T-helper 1 cell treated with Interleukin-12 subunit alpha and Interleukin-12 subunit beta and Interleukin-4 antibody, amounts not matched to agents 30 ng/mL and 1 ng/mL, for 36 hours (primary cell): ENCODE measurements around the gene KCND3. TPM values are rescaled to one million over a fixed set of nuclear protein-coding genes. Genes with fewer than 3 reads are reported as not detected.
"Not testable (repeated sequence)": the region's sequence is repeated elsewhere in the genome, so short reads cannot be mapped to it uniquely, and the experiment has no call there.

Source experiments
- intact Hi-C: fragments of 100-400 bp; cut with micrococcal nuclease; formaldehyde crosslinking; loops from one replicate; pipeline ENCODE4 v1.15.1; 2024
- total RNA-seq: library from RNA; stranded (reverse); gene quantifications from 2 replicates; pipeline ENCODE4 v1.2.3, GENCODE V29; 2022

The KCND3 gene
- total RNA-seq, 1 donor from 2014 or later: not detected

GRCh38 chr1:111814642-111815041 is 174.8 kb downstream of the KCND3 start:
- intact Hi-C loops: no loop called here

GRCh38 chr1:111814305-111814628 is 175.2 kb downstream of the KCND3 start:
- intact Hi-C loops: no loop called here

GRCh38 chr1:111813440-111814304 is 175.8 kb downstream of the KCND3 start:
- intact Hi-C loops: no loop called here

- intact Hi-C loops: no loop called here
Observed at GRCh38 chr1:111812306-111812705, 177.2 kb downstream of the KCND3 start.

GRCh38 chr1:111811891-111812290 is 177.6 kb downstream of the KCND3 start:
- intact Hi-C loops: no loop called here

GRCh38 chr1:111805251-111805650 is 184.2 kb downstream of the KCND3 start:
- intact Hi-C loops: no loop called here

- intact Hi-C loops: no loop called here
Observed at GRCh38 chr1:111804776-111805175, 184.7 kb downstream of the KCND3 start.

- intact Hi-C loops: no loop called here
Observed at GRCh38 chr1:111803951-111804350, 185.5 kb downstream of the KCND3 start.

- intact Hi-C loops: no loop called here
Observed at GRCh38 chr1:111802984-111803383, 186.5 kb downstream of the KCND3 start.

- intact Hi-C loops: no loop called here
Observed at GRCh38 chr1:111802110-111802509, 187.4 kb downstream of the KCND3 start.

GRCh38 chr1:111801071-111801850 is 188.2 kb downstream of the KCND3 start:
- intact Hi-C loops: no loop called here

GRCh38 chr1:111799722-111800121 is 189.7 kb downstream of the KCND3 start:
- intact Hi-C loops: not testable (repeated sequence)

- intact Hi-C loops: no loop called here
Observed at GRCh38 chr1:111798580-111798979, 190.9 kb downstream of the KCND3 start.

GRCh38 chr1:111795401-111795800 is 194.1 kb downstream of the KCND3 start:
- intact Hi-C loops: no loop called here

- intact Hi-C loops: no loop called here
Observed at GRCh38 chr1:111793923-111794322, 195.5 kb downstream of the KCND3 start.

- intact Hi-C loops: no loop called here
Observed at GRCh38 chr1:111792249-111792648, 197.2 kb downstream of the KCND3 start.

GRCh38 chr1:111791776-111792175 is 197.7 kb downstream of the KCND3 start:
- intact Hi-C loops: no loop called here

GRCh38 chr1:111789666-111790316 is 199.7 kb downstream of the KCND3 start:
- intact Hi-C loops: no loop called here

GRCh38 chr1:111789142-111789541 is 200.3 kb downstream of the KCND3 start:
- intact Hi-C loops: no loop called here

- intact Hi-C loops: no loop called here
Observed at GRCh38 chr1:111786669-111787207, 202.7 kb downstream of the KCND3 start.

GRCh38 chr1:111784273-111784901 is 205.1 kb downstream of the KCND3 start:
- intact Hi-C loops: no loop called here
